Panc1 (cell line): ENCODE measurements around the gene MAK. TPM values are rescaled to one million over a fixed set of nuclear protein-coding genes. Genes with fewer than 3 reads are reported as not detected.
"Not testable (repeated sequence)": the region's sequence is repeated elsewhere in the genome, so short reads cannot be mapped to it uniquely, and the experiment has no call there.

Source experiments
- ATAC-seq: fragments of 200-7000 bp; cut with Tn5 transposase; 2 replicates; pipeline ENCODE4 v1.9.1; 2020; ENCODE audit warnings: mild to moderate bottlenecking, moderate library complexity
- BruUV-seq: library from RNA; stranded (reverse); fragments of 400-500 nt; replicated peaks from 2 replicates; lab custom pipeline; 2021; lab: Mats Ljungman, UMichigan
- CTCF ChIA-PET: fragments of 300-600 bp; sonication (Branson Sonifier 250); formaldehyde crosslinking; loops from one replicate; lab custom pipeline; 2022; ENCODE audit warnings: antibody characterized with exemption; lab: Charles Lee
- POLR2A ChIA-PET: fragments of 300-600 bp; sonication (Branson Sonifier 250); formaldehyde crosslinking; loops from one replicate; lab custom pipeline; 2022; ENCODE audit warnings: antibody characterized with exemption; lab: Charles Lee
- DNase-seq: peaks from one replicate; pipeline ENCODE4 v3.0.0-alpha.2; 2010; ENCODE audit warnings: low read depth, low spot score
- H3K27ac ChIP-seq: 2 replicates; pipeline ENCODE4 v1.5.1; 2011; ENCODE audit warnings: mild to moderate bottlenecking, low read length, inconsistent platforms
- H3K27me3 ChIP-seq: fragments of 200-500 bp; sonication (Bioruptor generic); 2 replicates; pipeline ENCODE4 v1.6.0; 2014; ENCODE audit warnings: low read length, inconsistent platforms; ENCODE audit not compliant: control insufficient read depth, insufficient read depth
- H3K36me3 ChIP-seq: fragments of 200-500 bp; sonication (Bioruptor generic); 2 replicates; pipeline ENCODE4 v1.5.1; 2014; ENCODE audit warnings: inconsistent platforms, mild to moderate bottlenecking, low read length, moderate library complexity; ENCODE audit not compliant: control insufficient read depth, insufficient read depth
- H3K4me1 ChIP-seq: 2 replicates; pipeline ENCODE4 v1.5.1; 2011; ENCODE audit warnings: inconsistent platforms, mild to moderate bottlenecking, low read length, moderate library complexity; ENCODE audit not compliant: control insufficient read depth, insufficient read depth
- H3K4me3 ChIP-seq, 2 experiments: 2 replicates each; pipeline ENCODE4 v1.5.1; 2011 to 2012; ENCODE audit warnings: low read depth in 2 of 2, low read length in 2 of 2, mild to moderate bottlenecking in 2 of 2, inconsistent platforms in 1 of 2, moderate library complexity in 1 of 2
- H3K9me3 ChIP-seq: fragments of 200-500 bp; sonication (Bioruptor generic); 2 replicates; pipeline ENCODE4 v1.5.1; 2014; ENCODE audit warnings: low read depth, mild to moderate bottlenecking, inconsistent platforms, low read length, moderate library complexity; ENCODE audit not compliant: control insufficient read depth, insufficient read depth
- CTCF ChIP-seq: fragments of 450-650 bp; IDR thresholded peaks from 2 replicates; pipeline ENCODE4 v1.5.1; 2017; ENCODE audit warnings: mild to moderate bottlenecking
- POLR2AphosphoS5 ChIP-seq: IDR thresholded peaks from 2 replicates; pipeline ENCODE4 v1.6.1; 2012; ENCODE audit warnings: mild to moderate bottlenecking, low read depth, low read length, moderate library complexity
- SIN3A ChIP-seq: IDR thresholded peaks from 2 replicates; pipeline ENCODE4 v1.6.1; 2012; ENCODE audit warnings: low read depth, mild to moderate bottlenecking, low read length, moderate library complexity, borderline replicate concordance; ENCODE audit not compliant: insufficient read depth
- TCF7L2 ChIP-seq: IDR thresholded peaks from 2 replicates; pipeline ENCODE4 v1.6.1; 2011; ENCODE audit warnings: mild to moderate bottlenecking, low read depth, low read length, inconsistent platforms
- in situ Hi-C: cut with HindIII; loops from 2 replicates; pipeline ENCODE4 v1.10.0; 2016; ENCODE audit warnings: low sequenced_read_pairs, low pct_unique_long_range_greater_than_20kb
- intact Hi-C: fragments of 100-400 bp; cut with micrococcal nuclease; formaldehyde crosslinking; loops from one replicate; pipeline ENCODE4 v1.10.0; 2022; ENCODE audit not compliant: unreplicated experiment
- total RNA-seq: library from RNA; stranded (reverse); gene quantifications from one replicate; pipeline ENCODE4 v1.2.1, GENCODE V29; 2021; ENCODE audit not compliant: unreplicated experiment
- TF ChIP-seq, protein P1 (sequence below), 2 experiments: IDR thresholded peaks; 2 replicates each; pipeline ENCODE4 v1.6.1; 2011 to 2012; ENCODE audit warnings: low read depth in 2 of 2, control low read depth in 1 of 2, low read length in 1 of 2, mild to moderate bottlenecking in 1 of 2, moderate library complexity in 1 of 2; ENCODE audit not compliant: insufficient read depth in 1 of 2

The MAK gene
- total RNA-seq, 1 experiment from 2014 or later = 0.21 TPM

GRCh38 chr6:10867952-10868351, 29.6 kb upstream of the MAK start:
- DNase-seq (no peak), ATAC-seq (no peak)
- Histone ChIP-seq H3K9me3 (no peaks in the 10 kb centered on the region), H3K27me3 (no peaks in the 10 kb centered on the region), H3K4me3 (no peak overlapping the region), H3K27ac (no peak overlapping the region), H3K4me1 (no peaks in the 10 kb centered on the region), H3K36me3 (no peaks in the 10 kb centered on the region)
- ChIA-PET CTCF (no interaction called here), POLR2A (no interaction called here)
- no peak for TF ChIP-seq POLR2AphosphoS5
- TF ChIP-seq, protein P1, sequence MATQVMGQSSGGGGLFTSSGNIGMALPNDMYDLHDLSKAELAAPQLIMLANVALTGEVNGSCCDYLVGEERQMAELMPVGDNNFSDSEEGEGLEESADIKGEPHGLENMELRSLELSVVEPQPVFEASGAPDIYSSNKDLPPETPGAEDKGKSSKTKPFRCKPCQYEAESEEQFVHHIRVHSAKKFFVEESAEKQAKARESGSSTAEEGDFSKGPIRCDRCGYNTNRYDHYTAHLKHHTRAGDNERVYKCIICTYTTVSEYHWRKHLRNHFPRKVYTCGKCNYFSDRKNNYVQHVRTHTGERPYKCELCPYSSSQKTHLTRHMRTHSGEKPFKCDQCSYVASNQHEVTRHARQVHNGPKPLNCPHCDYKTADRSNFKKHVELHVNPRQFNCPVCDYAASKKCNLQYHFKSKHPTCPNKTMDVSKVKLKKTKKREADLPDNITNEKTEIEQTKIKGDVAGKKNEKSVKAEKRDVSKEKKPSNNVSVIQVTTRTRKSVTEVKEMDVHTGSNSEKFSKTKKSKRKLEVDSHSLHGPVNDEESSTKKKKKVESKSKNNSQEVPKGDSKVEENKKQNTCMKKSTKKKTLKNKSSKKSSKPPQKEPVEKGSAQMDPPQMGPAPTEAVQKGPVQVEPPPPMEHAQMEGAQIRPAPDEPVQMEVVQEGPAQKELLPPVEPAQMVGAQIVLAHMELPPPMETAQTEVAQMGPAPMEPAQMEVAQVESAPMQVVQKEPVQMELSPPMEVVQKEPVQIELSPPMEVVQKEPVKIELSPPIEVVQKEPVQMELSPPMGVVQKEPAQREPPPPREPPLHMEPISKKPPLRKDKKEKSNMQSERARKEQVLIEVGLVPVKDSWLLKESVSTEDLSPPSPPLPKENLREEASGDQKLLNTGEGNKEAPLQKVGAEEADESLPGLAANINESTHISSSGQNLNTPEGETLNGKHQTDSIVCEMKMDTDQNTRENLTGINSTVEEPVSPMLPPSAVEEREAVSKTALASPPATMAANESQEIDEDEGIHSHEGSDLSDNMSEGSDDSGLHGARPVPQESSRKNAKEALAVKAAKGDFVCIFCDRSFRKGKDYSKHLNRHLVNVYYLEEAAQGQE (IDR thresholded peaks at IDR 0.05; ENCODE audit: insufficient read depth in 1 of 2, low read depth in 2 of 2, low read length in 1 of 2) = no peak
- TF ChIP-seq TCF7L2 = no peak
- TF ChIP-seq CTCF = no peak
- TF ChIP-seq SIN3A = no peak
- in situ Hi-C loops (no loop called here), intact Hi-C loops (no loop called here)
- no TSS peak for BruUV-seq

DNA sequence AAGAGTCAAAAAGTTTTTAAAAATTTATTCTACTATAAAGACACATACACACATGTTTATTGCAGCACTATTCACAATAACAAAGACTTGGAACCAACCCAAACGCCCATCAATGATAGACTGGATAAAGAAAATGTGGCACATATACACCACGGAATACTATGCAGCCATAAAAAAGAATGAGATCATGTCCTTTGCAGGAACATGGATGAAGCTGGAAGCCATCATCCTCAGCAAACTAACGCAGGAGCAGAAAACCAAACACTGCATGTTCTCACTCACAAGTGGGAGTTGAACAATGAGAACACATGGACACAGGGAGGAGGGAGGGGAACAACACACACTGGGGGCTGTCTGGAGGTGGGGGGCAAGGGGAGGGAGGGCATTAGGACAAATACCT, 28.4 kb upstream of the MAK start:
- H3K4me1 ChIP-seq, ATAC-seq, POLR2A ChIA-PET, intact Hi-C loops, CTCF ChIA-PET, in situ Hi-C loops, H3K9me3 ChIP-seq, H3K27me3 ChIP-seq, H3K4me3 ChIP-seq, DNase-seq, BruUV-seq, H3K36me3 ChIP-seq, H3K27ac ChIP-seq: not testable (repeated sequence)

GRCh38 chr6:10863031-10863430, 24.7 kb upstream of the MAK start:
- BruUV-seq, H3K36me3 ChIP-seq, ATAC-seq, intact Hi-C loops, POLR2A ChIA-PET, H3K9me3 ChIP-seq, in situ Hi-C loops, CTCF ChIA-PET, H3K4me1 ChIP-seq, H3K27me3 ChIP-seq, H3K4me3 ChIP-seq, H3K27ac ChIP-seq, DNase-seq: not testable (repeated sequence)
